ENCODE data around the gene ASAP3.

Gene ASAP3

GRCh38 chr1:23483321-23484252 lies at the start of gene ASAP3:
TSS of gene ASAP3 (minus strand) at chr1:23484179. CDS start at chr1:23484133, 46 bp downstream.
- peak; percentile 83 for DNase-seq (ENCODE audit: low read depth, low spot score)

DNA sequence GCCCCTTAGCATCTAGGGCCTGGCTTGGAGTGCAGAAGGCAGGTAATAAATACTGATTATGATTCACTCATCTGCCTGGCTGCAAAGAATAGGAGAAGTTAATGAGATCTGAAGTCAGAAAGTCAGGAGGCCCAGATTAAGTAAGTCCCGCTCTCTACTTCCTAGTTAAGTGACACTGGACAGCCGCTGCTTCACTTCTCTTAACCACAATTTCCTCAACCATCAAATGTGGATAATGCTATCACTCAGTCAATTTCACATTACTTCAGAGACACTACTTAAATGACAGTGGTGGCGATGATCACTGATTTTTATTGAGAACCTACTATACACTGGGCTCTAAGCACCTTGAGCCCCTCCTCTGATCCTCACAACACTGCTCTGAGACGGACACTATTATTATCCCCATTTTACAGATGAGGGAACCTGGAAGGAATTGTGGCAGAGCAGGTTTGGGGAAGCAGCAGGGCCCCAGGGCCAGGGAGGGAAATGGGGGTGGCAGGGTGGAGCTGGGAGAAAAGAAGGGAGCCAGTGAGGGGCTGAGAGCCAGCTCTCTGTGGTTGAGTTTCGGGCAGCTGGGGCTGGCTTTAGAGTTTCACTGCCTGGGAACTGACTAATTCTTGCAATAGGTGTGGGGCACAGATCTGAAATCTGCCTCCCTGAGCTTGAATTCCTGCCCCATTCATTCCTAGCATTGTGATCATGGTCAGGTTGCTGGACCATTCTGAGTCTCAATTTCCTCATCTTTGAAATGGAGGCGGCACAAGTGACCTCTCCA lies 49.5 kb upstream of the ASAP3 start:
- DNase-seq (ENCODE audit: low read depth, low spot score): peak; percentile 30

DNA sequence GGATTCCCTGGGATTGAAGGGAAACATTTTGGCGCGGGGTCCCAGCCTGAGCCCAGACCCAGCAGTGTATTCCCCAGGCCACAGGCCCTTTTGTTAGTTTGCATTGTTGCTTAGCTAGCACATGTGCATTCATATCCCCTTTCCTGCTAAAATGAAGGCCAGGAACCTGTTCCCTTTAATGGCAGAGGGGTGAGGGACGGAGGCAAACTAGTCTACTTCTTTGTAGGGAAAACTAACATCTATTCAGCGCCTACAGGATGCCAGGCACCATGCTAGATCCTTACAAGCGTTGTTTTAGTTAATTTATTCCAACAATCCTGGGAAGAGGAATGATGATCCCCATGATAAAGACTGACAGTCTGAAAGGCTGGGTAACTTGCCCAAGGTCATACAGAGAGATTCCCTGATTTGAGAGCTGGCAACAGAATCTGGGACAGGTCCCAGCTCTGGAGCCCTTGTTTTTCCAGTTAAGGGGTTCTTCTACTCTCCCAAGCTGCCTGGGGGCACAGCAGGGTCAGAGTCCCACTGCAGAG lies 47.6 kb upstream of the ASAP3 start:
- DNase-seq (ENCODE audit: low read depth, low spot score): no peak

- DNase-seq (ENCODE audit: low read depth, low spot score): peak; percentile 95
Measured at GRCh38 chr1:23530747-23531561, 47.0 kb upstream of the ASAP3 start, which contains the start of gene E2F2. TSS of gene E2F2 (minus strand) at chr1:23531233. CDS start at chr1:23530793, 440 bp downstream.

- peak; percentile 12 for DNase-seq (ENCODE audit: low read depth, low spot score)
Measured at GRCh38 chr1:23530087-23530746, 46.2 kb upstream of the ASAP3 start.

DNA sequence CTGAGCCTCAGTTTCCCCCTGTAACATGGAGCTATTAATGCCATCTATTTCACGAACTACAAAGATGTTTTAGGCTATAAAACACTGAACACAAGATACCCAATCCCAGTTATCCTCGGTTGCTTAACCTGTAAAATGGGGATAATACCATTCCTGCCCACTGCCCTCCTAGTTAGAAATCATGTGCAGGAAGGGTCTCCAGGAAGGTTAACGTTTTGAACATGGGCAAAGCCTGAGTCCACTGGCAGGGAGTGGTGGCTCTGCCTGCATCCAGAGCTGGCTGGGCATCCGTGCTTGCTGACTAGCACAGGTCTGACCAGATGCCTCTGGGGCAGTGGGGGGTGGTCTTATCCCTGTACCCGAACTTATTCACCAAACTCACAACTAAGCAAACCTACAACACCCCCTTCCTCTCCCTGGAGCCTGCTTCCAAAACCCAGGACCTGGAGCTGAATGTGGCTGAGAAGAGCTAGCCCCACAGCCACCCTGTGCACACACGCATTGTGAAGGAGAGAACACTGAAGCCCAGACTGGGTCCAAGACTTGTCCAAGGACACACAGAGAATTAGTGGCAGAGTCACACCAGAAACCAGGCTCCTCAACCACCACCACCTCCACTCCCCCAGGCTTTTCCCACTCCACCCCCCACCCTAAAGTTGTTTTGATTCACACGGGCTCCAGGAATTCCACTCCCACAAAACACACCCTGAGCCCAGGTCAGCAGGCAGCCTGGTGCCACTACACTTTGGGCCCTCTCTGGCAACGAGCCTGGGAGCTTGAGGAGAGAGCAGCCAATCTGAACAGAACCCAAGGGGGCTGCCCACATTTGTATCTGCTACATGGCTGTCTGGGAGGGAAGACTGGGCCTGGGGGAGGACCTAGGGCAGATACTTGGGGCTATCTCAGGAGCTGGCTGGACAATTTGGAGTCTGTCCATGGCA lies 45.4 kb upstream of the ASAP3 start:
- no peak for DNase-seq (ENCODE audit: low read depth, low spot score)

DNA sequence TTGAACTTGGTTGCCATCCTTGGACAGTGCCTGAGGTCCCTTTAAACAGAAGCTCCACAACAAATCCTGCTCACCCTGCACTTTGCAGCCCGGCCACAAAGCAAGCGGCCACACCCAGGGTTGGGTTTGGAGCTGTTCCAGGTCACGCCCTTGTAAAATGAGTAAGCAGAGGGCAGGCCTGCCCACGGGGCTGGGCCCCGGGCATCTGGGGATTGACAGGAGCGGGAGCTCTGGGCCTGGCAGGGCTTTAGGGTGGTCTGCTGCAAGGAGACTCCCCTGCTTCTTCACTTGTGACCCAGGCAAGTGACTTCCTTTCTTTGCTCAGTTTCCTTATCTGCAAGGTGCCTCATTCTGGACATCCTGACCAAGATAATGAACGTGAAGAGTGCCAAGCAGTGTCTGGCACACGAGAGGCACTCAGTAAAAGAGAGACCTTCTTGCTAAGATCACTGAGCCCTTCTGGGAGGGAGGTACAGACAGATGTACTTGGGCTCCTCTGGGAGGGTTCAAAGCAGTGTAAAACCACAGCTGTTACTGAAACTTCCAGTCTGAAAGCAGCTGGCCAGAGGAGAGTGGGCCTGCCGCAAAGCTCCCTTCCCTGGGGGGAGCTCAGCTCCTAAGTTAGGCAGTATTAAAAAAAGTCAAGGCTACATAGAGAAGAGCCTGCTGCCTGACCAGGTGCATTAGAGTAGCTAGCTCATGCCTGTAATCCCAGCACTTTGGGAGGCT lies 44.4 kb upstream of the ASAP3 start:
- DNase-seq (ENCODE audit: low read depth, low spot score): peak; percentile 87

- no peak for DNase-seq (ENCODE audit: low read depth, low spot score)
Measured at GRCh38 chr1:23527900-23528249, 43.9 kb upstream of the ASAP3 start.

- DNase-seq (ENCODE audit: low read depth, low spot score): no peak
Measured at GRCh38 chr1:23527366-23527765, 43.4 kb upstream of the ASAP3 start.

DNA sequence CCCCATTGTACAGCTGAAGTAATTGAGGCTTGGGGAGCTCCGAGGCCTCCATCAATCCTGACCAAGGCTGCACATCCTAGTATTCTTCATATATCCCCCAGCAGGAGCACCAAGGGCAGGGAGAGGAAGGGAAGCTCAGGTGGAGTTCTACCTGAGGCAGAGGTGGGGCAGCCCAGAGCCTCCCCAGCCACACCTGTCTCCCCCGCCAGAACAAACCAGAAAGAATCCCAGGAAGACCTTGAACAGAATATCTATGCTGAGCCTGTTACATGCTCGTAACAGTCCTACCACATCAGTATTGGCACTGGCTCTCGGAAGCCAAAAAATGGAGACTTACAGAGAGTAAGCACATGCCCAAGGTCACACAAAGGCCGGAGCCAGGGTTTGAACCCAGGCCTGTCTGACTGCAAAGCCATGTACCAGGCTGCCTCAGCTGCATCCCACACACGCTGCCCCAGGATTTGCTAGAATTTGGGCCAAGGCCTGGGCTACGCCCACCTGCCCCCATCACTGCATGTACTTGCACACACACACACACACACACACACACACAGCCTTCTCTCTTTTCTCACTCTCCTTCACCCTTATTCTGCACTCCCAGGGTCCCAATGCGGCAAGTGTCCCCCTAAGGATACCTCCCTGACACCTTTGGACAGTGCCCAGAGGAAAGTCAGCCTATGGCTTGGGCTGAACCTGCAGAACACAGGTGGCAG lies 42.5 kb upstream of the ASAP3 start:
- no peak for DNase-seq (ENCODE audit: low read depth, low spot score)

- no peak for DNase-seq (ENCODE audit: low read depth, low spot score)
Measured at GRCh38 chr1:23525558-23526250, 41.7 kb upstream of the ASAP3 start.

DNA sequence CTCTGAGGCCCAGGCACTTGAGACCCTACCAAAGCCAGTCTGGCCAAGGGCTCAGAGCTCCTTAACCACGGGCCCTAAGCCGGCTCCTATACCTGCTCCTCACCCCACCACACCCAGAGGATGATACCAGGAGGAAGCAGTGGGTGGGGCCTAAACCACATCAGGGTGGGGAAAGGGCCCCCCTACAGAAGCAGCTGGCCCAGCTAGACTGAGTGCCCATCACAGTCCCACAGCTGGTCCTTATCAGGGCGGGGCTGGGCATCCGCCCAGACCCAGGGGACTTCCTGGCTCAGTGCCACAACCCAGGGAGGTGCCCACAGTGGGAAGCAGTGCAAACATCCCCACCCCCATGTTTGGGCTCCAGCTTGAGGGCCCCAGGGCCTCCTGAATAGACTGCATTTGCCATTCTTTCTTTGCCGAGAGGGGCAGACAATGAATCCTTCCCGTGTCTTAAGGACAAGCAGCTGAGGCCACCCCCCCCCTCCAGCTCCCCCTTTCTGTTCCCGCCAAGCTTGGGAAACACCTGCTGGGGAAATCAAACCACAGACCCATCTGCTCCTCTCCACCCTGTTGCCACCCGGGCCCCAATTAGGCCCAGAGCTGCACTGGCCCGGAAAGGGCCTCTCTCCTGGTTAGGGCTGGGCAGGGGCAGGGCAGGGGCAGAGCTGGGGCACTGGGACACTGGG lies 40.9 kb upstream of the ASAP3 start:
- DNase-seq (ENCODE audit: low read depth, low spot score): no peak

GRCh38 chr1:23524163-23524562 lies 40.2 kb upstream of the ASAP3 start:
- DNase-seq (ENCODE audit: low read depth, low spot score): no peak

GRCh38 chr1:23522244-23522982 lies 38.4 kb upstream of the ASAP3 start:
- DNase-seq (ENCODE audit: low read depth, low spot score): no peak

DNA sequence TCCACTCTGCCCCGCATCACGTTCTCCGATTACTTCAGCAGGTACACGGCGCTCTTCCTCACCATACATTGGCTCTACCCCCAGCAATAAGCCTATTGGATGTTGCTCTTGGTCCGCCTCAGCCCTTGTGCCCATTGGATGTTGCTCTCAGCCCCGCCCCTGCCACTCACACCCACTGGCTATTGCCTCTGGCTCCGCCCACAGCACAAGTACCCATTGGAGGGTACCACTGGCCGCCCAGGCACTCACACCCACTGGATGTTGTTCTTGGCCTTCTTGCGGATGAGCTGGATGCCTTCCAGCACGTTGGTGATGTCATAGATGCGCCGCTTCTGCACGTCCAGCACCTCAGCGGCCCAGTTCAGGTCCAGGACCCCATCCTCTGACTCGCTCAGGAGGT lies 37.6 kb upstream of the ASAP3 start:
- DNase-seq (ENCODE audit: low read depth, low spot score): no peak

DNA sequence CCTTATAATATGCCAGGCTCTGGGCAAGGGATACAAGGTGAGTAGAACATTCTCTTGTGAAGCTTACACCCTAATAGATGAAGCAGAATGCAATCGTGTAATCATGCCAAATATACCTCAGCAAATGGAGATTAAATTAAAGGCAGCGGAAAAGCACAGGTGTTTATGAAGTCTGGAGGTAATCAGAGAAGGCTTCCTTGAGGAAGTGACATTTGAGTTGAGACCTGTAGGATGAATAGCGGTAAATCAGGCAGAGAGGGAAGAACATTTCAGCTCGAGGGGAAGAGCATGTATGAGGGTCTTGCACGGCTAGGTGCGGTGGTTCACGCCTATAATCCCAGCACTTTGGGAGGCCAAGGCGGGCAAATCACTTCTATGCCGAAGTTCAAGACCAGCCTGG lies 33.6 kb upstream of the ASAP3 start:
- DNase-seq (ENCODE audit: low read depth, low spot score): no peak

DNA sequence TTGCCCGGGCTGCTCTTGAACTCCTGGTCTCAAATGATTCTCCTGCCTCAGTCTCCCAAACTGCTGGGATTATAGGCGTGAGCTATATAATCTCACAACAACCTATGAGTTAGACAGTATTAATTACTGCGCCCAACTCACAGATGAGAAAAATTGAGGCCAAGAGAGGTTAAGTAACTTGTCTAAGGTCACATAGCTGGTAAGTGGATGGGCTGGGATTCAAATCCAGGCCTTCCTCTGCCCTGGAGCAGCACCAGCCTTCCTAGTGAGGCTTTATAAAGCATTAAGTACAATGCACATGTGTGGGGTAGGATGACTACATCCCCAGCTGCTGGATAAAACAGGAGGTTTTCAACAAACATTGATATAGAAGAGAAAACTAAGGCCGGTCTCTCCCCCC lies 31.9 kb upstream of the ASAP3 start:
- no peak for DNase-seq (ENCODE audit: low read depth, low spot score)

All from astrocyte of the hippocampus (primary cell).